HG03045 (cell line): ENCODE measurements around the gene EXOSC3.

ENCODE experiments used
- ATAC-seq: cut with Tn5 transposase; IDR thresholded peaks from one replicate; pipeline ENCODE4 v1.9.1; 2021; ENCODE audit warnings: mild to moderate bottlenecking, moderate library complexity; ENCODE audit not compliant: unreplicated experiment

The EXOSC3 gene

GRCh38 chr9:37739222-37739621, 45.6 kb downstream of the EXOSC3 start:
- ATAC-seq = no peak

- no peak for ATAC-seq
These were observed 51.9 kb downstream of the EXOSC3 start for GRCh38 chr9:37732952-37733351.

GRCh38 chr9:37732086-37732741, 52.6 kb downstream of the EXOSC3 start:
- ATAC-seq = no peak

- ATAC-seq = no peak
These were observed 54.0 kb downstream of the EXOSC3 start for GRCh38 chr9:37730839-37731238.

- ATAC-seq = no peak
These were observed 54.6 kb downstream of the EXOSC3 start for GRCh38 chr9:37730256-37730655.
